ENCODE data around the gene DHX29.

DHX29 gene

DNA sequence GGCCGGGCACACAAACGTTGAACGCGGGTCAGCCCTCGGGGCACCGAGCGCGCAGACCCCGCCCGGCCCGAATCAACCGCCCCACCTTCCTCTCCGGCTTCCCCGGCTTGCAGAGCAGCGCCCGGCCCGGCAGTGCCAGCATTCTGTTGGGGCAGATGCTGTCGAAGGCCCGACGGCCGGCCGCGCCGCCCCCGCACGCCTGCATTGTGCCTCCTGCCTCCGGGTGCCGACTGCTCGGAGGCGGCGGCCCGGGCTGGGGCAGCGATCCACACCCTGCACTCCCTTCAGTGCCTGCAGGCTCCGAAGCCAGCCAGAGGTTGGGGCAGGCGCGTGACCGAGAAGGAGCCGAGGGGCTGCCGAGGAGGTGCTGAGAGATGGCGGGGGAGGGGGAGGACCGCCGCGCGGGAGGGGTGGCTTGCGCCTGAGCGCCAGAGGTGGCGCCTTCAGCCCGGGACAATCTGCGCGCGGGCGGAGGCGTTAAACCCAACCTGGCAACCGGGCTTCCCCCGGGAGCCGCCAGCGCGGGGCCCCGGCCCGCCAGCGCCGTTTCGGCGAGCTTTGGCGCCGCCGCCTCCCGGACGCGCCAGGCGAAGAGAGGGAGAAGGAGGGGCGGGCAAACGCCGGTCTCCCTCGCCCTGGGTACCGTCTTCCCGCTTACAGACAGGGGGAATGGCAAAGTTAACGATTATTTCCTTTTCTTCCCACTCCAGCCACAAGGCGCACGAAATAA lies 80.4 kb downstream of the DHX29 start, which contains the start of gene MCIDAS:
Gene MCIDAS (minus strand): TSS at position 382 of the 730 bp plus-strand sequence. CDS start 177 bp downstream, at position 205.
- H3K4me3 ChIP-seq (ENCODE audit: low read depth, low read length) = peak within 1 kb of the TSS; percentile 32
- TF ChIP-seq, protein P1, sequence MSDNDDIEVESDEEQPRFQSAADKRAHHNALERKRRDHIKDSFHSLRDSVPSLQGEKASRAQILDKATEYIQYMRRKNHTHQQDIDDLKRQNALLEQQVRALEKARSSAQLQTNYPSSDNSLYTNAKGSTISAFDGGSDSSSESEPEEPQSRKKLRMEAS (IDR thresholded peaks at IDR 0.05; ENCODE audit: low read depth, low read length) = no peak
- TF ChIP-seq POLR2A (IDR thresholded peaks at IDR 0.05; ENCODE audit: extremely low read depth, insufficient read length) (peak; percentile 3), MYC (IDR thresholded peaks at IDR 0.05; ENCODE audit: low read depth, low read length) (0 out of 2 replicates have a peak, but pooled peaks have one; percentile 45)
- DNase-seq (ENCODE audit: low read depth) = peak; percentile 79

DNA sequence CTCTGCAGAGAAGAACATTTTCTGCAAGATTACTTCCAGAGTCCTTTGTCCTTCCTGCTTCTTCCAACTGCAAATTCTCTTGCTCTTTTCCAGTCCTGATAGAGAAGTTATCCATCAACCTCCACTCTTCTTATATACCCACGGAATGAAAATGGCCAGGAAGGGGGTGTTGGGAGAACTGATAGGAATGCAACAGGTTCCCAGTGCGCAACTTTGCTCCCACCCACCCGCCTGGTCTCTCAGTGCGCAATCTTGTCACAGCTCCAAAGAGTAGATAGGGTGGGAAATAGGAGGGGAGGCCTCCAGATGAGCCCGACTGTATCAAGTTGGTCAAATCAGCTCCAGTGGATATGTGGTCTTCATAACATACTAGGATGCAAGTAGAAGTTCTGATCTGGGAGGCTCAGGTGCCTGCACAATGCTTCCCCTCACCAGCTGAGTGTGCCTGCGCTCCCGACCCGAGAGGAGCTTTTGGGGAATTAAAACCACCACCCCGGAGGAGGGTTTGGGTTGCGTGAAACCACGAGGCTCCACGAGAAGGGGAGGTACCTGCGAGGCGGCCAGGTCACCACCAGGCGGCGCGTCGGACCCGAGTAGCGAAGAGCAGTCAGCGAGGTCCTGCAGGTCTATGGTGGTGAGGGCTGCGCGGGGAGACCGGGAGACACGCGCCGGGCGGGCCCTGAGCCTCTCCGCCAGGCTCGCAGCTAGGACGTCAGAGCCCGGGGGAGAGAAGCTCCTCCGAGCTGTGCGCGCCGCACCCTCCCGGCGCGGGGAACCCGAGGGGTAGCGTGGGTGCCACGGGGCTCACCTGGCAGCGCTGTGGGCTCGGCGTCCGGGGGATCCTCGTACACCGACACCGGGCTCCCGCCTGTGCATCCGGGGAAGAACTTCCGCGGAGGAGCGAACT lies 81.2 kb downstream of the DHX29 start:
- peak; percentile 89 for DNase-seq (ENCODE audit: low read depth)
- H3K4me3 ChIP-seq (ENCODE audit: low read depth, low read length) = peak overlapping the region; percentile 25
- TF ChIP-seq MYC (IDR thresholded peaks at IDR 0.05; ENCODE audit: low read depth, low read length) (peak; percentile 94), POLR2A (IDR thresholded peaks at IDR 0.05; ENCODE audit: extremely low read depth, insufficient read length) (peak; percentile 44), CTCF (IDR thresholded peaks at IDR 0.05; ENCODE audit: low read depth, low read length) (peak; percentile 87)
- TF ChIP-seq, protein P1 (IDR thresholded peaks at IDR 0.05; ENCODE audit: low read depth, low read length) = peak; percentile 88

DNA sequence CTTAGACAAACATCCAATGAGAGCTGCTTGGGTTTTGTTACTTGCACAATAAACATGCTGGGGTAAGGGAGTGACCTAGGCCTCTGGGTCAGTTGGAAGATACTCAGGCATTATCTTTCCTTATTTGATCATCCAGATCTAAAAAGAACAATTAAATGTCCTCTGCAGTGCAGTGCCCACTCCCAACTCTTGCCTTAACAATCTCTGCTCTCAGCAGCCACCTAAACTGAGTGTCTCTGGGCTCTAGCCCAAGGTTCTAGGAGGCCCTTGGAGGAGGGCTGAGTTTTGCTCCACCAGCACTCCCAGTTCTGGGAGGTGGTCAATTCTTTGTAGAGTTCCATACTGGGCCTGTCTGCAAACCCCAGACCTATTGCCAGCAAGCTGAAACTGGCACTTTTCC lies 82.1 kb downstream of the DHX29 start:
- no peak for DNase-seq (ENCODE audit: low read depth)
- no peak overlapping the region for H3K4me3 ChIP-seq (ENCODE audit: low read depth, low read length)
- TF ChIP-seq CTCF (IDR thresholded peaks at IDR 0.05; ENCODE audit: low read depth, low read length) (no peak), POLR2A (IDR thresholded peaks at IDR 0.05; ENCODE audit: extremely low read depth, insufficient read length) (no peak)
- TF ChIP-seq, protein P1 (IDR thresholded peaks at IDR 0.05; ENCODE audit: low read depth, low read length) = no peak

- TF ChIP-seq MYC (IDR thresholded peaks at IDR 0.05; ENCODE audit: low read depth, low read length) (no peak), CTCF (IDR thresholded peaks at IDR 0.05; ENCODE audit: low read depth, low read length) (no peak), POLR2A (IDR thresholded peaks at IDR 0.05; ENCODE audit: extremely low read depth, insufficient read length) (no peak)
- TF ChIP-seq, protein P1 (IDR thresholded peaks at IDR 0.05; ENCODE audit: low read depth, low read length) = no peak
- no peak for DNase-seq (ENCODE audit: low read depth)
- no peak overlapping the region for H3K4me3 ChIP-seq (ENCODE audit: low read depth, low read length)
Measured at GRCh38 chr5:55223812-55224240, 83.7 kb downstream of the DHX29 start.

DNA sequence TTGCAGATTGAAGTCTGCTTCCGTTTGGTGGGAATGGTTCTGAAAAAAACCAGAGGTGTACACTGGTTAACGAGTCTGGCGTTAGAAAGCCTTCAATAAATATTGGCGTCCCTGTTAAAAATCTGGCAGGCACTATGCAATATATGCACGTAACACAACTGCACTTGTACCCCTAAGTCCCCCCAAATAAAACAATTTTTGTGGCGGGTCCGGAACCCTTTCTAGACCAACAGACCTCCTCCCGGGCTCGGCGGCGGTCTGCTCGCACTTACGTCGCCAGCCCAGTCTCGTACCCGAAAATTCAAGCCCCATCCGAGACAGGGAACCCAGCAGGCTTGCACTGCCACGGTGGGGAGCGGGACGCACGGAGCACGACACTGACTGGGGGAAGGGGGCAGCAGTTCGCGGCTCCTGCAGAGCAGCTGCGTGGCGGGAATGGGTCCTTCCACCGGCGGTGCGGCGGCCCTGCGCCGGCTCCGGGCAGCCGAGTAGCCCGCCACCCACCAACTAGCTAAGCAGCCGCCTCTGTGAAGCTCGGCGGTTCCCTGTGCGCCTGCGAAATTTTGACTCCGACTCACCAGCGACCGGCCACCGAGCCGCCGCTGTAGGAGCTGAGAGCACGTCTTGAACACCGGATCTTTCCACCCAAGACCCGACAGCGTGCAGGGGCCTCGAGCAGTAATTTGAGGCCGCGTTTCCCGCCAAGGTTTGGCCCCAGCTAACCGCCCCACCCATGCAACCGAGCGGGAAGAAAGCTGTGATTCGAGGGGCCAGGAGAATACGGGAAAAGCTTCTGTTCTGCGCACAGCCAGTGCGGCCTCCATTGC lies 84.3 kb downstream of the DHX29 start:
- TF ChIP-seq POLR2A (IDR thresholded peaks at IDR 0.05; ENCODE audit: extremely low read depth, insufficient read length) = no peak
- TF ChIP-seq, protein P1 (IDR thresholded peaks at IDR 0.05; ENCODE audit: low read depth, low read length) = no peak
- TF ChIP-seq MYC (IDR thresholded peaks at IDR 0.05; ENCODE audit: low read depth, low read length) = no peak
- TF ChIP-seq CTCF (IDR thresholded peaks at IDR 0.05; ENCODE audit: low read depth, low read length) = no peak
- peak; percentile 48 for DNase-seq (ENCODE audit: low read depth)
- no peak overlapping the region for H3K4me3 ChIP-seq (ENCODE audit: low read depth, low read length)
